Measurements from ENCODE around the gene DDX56. TPM values are rescaled to one million over a fixed set of nuclear protein-coding genes. Genes with fewer than 3 reads are reported as not detected.

Gene DDX56
- total and polyA plus RNA-seq, 2 of the 4 experiments (the other 2 are of a cell fraction): 59.4 to 67.7 TPM

DNA sequence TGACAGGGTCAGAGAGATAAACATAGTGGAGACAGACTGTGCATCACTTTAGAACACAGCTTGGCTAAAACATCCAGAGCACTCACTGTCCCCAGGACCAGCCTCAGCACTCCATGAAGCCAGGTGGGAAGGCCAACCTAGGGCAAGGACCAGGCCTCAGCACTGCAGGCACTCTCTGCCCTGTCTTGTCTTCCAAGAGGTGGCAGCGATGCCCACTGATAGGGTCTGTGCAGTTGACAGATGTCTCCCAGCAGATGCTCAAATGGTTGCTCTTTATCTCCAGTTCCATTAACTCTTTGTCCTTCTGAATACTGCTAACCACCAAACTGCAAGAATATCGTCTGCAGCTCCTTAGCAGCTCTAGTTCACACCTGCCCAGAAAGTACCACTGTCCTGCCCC lies 9.1 kb downstream of the DDX56 start:
- H3K9me1 ChIP-seq (ENCODE audit: insufficient read depth, low read length): peaks cover 6% of the 10 kb centered on the region; the same call in 1 of the 2 replicates
- ChIA-PET CTCF (interaction anchor here (0.5 to 2.3 kb wide), 6 partner anchors 8 to 181 kb away, joined by 3 to 14 read pairs (median 4); partner anchors contain the start of gene NUDCD3), POLR2A (ENCODE audit: unreplicated experiment) (no interaction called here)
- no peak overlapping the region for H4K5ac ChIP-seq (ENCODE audit: low read depth, low read length)
- peak overlapping the region; percentile 6 for H2AK9ac ChIP-seq (replicated peaks; ENCODE audit: low read depth, low read length, poor library complexity)
- no peak overlapping the region for H3K9ac ChIP-seq (ENCODE audit: low read depth, low read length)
- no peak overlapping the region for H3K14ac ChIP-seq (replicated peaks; ENCODE audit: low read depth, low read length)
- no peak overlapping the region for H2BK15ac ChIP-seq (ENCODE audit: low read depth, low read length)
- no peak overlapping the region for H2BK20ac ChIP-seq (ENCODE audit: low read depth, low read length)
- DNase-seq: no peak
- intact Hi-C loops (cut with micrococcal nuclease): loop anchor here (1.0 kb wide), 3 partner anchors 74 to 323 kb away; partner anchors contain the start of gene NUDCD3
- peaks cover 2% of the 10 kb centered on the region; the same call in 1 of the 2 replicates for H3K4me1 ChIP-seq (ENCODE audit: control insufficient read depth, insufficient read depth, low read length)
- no peak overlapping the region for H2BK5ac ChIP-seq (ENCODE audit: low read depth, low read length, poor library complexity, severe bottlenecking)
- no peak overlapping the region for H4K91ac ChIP-seq (ENCODE audit: insufficient read depth, low read depth, low read length)
- H3K56ac ChIP-seq (ENCODE audit: extremely low read depth, insufficient read depth, low read length): no peak overlapping the region
- H4K20me1 ChIP-seq (ENCODE audit: insufficient read depth, low read length): peaks cover 23% of the 10 kb centered on the region
- H3K23ac ChIP-seq (ENCODE audit: low read depth, low read length): no peak overlapping the region
- H3K36me3 ChIP-seq (ENCODE audit: control insufficient read depth, insufficient read depth, low read length): peaks cover 52% of the 10 kb centered on the region
- H3K79me1 ChIP-seq (ENCODE audit: low read depth in 1 of 2, low read length in 2 of 2): peaks cover 8 to 28% of the 10 kb centered on the region in 2 experiments; a peak in 3 of 4 replicates
- no peaks in the 10 kb centered on the region for H3K9me3 ChIP-seq (ENCODE audit: control insufficient read depth, insufficient read depth, low read length)
- in situ Hi-C loops (cut with MboI; ENCODE audit: low sequenced_read_pairs): loop anchor here (10.0 kb wide), 1 partner anchor 320 kb away; no protein-coding TSS in a partner anchor
- H3K18ac ChIP-seq (ENCODE audit: low read depth, low read length): no peak overlapping the region
- TF ChIP-seq FOS (IDR thresholded peaks at IDR 0.05; ENCODE audit: low read depth, low read length) (no peak), MAZ (IDR thresholded peaks at IDR 0.05; ENCODE audit: borderline replicate concordance, low read depth, low read length) (no peak), MXI1 (IDR thresholded peaks at IDR 0.05; ENCODE audit: borderline replicate concordance, low read depth, low read length) (no peak), RCOR1 (IDR thresholded peaks at IDR 0.05; ENCODE audit: insufficient replicate concordance, low read length) (no peak), CHD1 (IDR thresholded peaks at IDR 0.05; ENCODE audit: low read depth, low read length) (no peak)
- H3K4ac ChIP-seq (ENCODE audit: low read depth, low read length): no peak overlapping the region
- WGBS, 2 experiments (ENCODE audit: extremely low coverage in 2 of 2, insufficient read length in 1 of 2): no CpG with 5 or more reads among the region's 2 CpGs
- no peak overlapping the region for H3K4me3 ChIP-seq (ENCODE audit: insufficient read depth, low read depth, low read length)
- no peak overlapping the region for H2AFZ ChIP-seq (replicated peaks; ENCODE audit: low read length, poor library complexity)
- H2AK5ac ChIP-seq (ENCODE audit: low read depth, low read length): no peak overlapping the region
- dilution Hi-C loops (cut with HindIII; ENCODE audit: low sequenced_read_pairs, unreplicated experiment): no loop called here
- H3K4me2 ChIP-seq (ENCODE audit: low read depth, low read length): no peak overlapping the region
- ATAC-seq (ENCODE audit: low read depth): no peak
- H3K27me3 ChIP-seq (ENCODE audit: control insufficient read depth, insufficient read depth, low read length): no peaks in the 10 kb centered on the region
- H2BK120ac ChIP-seq (ENCODE audit: low read depth, low read length): no peak overlapping the region
- no TSS peak for BruUV-seq (replicated peaks)
- no peak overlapping the region for H3K27ac ChIP-seq (ENCODE audit: insufficient read depth, low read length)
- H4K8ac ChIP-seq (ENCODE audit: low read depth in 2 of 2, low read length in 2 of 2): no peak overlapping the region
